IMR-90 (cell line): ENCODE data around the gene PCBD1. TPM values are rescaled to one million over a fixed set of nuclear protein-coding genes. Genes with fewer than 3 reads are reported as not detected.

Experiments used
- ATAC-seq: fragments of 200-7000 bp; cut with Tn5 transposase; 2 replicates; pipeline ENCODE4 v1.9.1; 2020; ENCODE audit warnings: low read depth, mild to moderate bottlenecking, moderate library complexity
- BruUV-seq: library from RNA; stranded (reverse); fragments of 400-500 nt; replicated peaks from 2 replicates; lab custom pipeline; 2021; lab: Mats Ljungman, UMichigan
- CTCF ChIA-PET: fragments of 300-600 bp; formaldehyde crosslinking; extraction: SDS; loops from one replicate; lab custom pipeline; 2021; ENCODE audit warnings: antibody characterized with exemption; lab: Yijun Ruan, JAX
- POLR2A ChIA-PET: fragments of 300-600 bp; sonication (Branson Sonifier 250); formaldehyde crosslinking; loops from one replicate; lab custom pipeline; 2022; ENCODE audit warnings: antibody characterized with exemption; ENCODE audit not compliant: unreplicated experiment; lab: Charles Lee
- DNase-seq: peaks from one replicate; pipeline ENCODE4 v3.0.0; 2013
- H2AFZ ChIP-seq: replicated peaks from 2 replicates; pipeline ENCODE3; 2013; ENCODE audit warnings: low read length, mild to moderate bottlenecking; ENCODE audit not compliant: poor library complexity
- H2AK5ac ChIP-seq: 2 replicates; pipeline ENCODE4 v1.6.1; 2013; ENCODE audit warnings: low read depth, low read length, inconsistent platforms
- H2AK9ac ChIP-seq: replicated peaks from 2 replicates; pipeline ENCODE3; 2013; ENCODE audit warnings: mild to moderate bottlenecking, low read depth, low read length, moderate library complexity; ENCODE audit not compliant: poor library complexity
- H2BK120ac ChIP-seq: 2 replicates; pipeline ENCODE4 v1.6.1; 2013; ENCODE audit warnings: low read depth, low read length, inconsistent platforms
- H2BK15ac ChIP-seq: 3 replicates; pipeline ENCODE4 v1.6.1; 2013; ENCODE audit warnings: low read depth, low read length, inconsistent platforms
- H2BK20ac ChIP-seq: 2 replicates; pipeline ENCODE4 v1.6.1; 2013; ENCODE audit warnings: low read depth, mild to moderate bottlenecking, inconsistent platforms, low read length, moderate library complexity
- H2BK5ac ChIP-seq: 2 replicates; pipeline ENCODE4 v1.6.1; 2013; ENCODE audit warnings: mild to moderate bottlenecking, low read depth, low read length, inconsistent platforms; ENCODE audit not compliant: poor library complexity, severe bottlenecking
- H3K14ac ChIP-seq: replicated peaks from 2 replicates; pipeline ENCODE4 v1.6.1; 2013; ENCODE audit warnings: low read depth, low read length, inconsistent platforms
- H3K18ac ChIP-seq: 2 replicates; pipeline ENCODE4 v1.6.1; 2013; ENCODE audit warnings: low read depth, low read length, control low read depth
- H3K23ac ChIP-seq: 2 replicates; pipeline ENCODE4 v1.6.1; 2013; ENCODE audit warnings: low read depth, low read length, inconsistent platforms
- H3K27ac ChIP-seq: 2 replicates; pipeline ENCODE4 v1.5.1; 2013; ENCODE audit warnings: mild to moderate bottlenecking, control low read depth, low read length; ENCODE audit not compliant: insufficient read depth
- H3K27me3 ChIP-seq: 2 replicates; pipeline ENCODE4 v1.6.1; 2013; ENCODE audit warnings: low read length; ENCODE audit not compliant: control insufficient read depth, insufficient read depth
- H3K36me3 ChIP-seq: 2 replicates; pipeline ENCODE4 v1.6.1; 2013; ENCODE audit warnings: low read length, mixed read lengths; ENCODE audit not compliant: control insufficient read depth, insufficient read depth
- H3K4ac ChIP-seq: 2 replicates; pipeline ENCODE4 v1.6.1; 2013; ENCODE audit warnings: low read depth, low read length, inconsistent platforms
- H3K4me1 ChIP-seq: 2 replicates; pipeline ENCODE4 v1.6.1; 2013; ENCODE audit warnings: low read length, mixed read lengths; ENCODE audit not compliant: control insufficient read depth, insufficient read depth
- H3K4me2 ChIP-seq: 2 replicates; pipeline ENCODE4 v1.6.1; 2013; ENCODE audit warnings: low read depth, mild to moderate bottlenecking, control low read depth, low read length, moderate library complexity
- H3K4me3 ChIP-seq: 2 replicates; pipeline ENCODE4 v1.5.1; 2013; ENCODE audit warnings: low read depth, mild to moderate bottlenecking, control low read depth, low read length, moderate library complexity; ENCODE audit not compliant: insufficient read depth
- H3K56ac ChIP-seq: 2 replicates; pipeline ENCODE4 v1.6.1; 2013; ENCODE audit warnings: low read length, inconsistent platforms; ENCODE audit not compliant: insufficient read depth; ENCODE audit errors: extremely low read depth
- H3K79me1 ChIP-seq, 2 experiments: 2 replicates each; pipeline ENCODE4 v1.6.1; 2013; ENCODE audit warnings: low read length in 2 of 2, inconsistent platforms in 1 of 2, low read depth in 1 of 2
- H3K9ac ChIP-seq: 2 replicates; pipeline ENCODE4 v1.6.1; 2013; ENCODE audit warnings: low read depth, low read length, control low read depth
- H3K9me1 ChIP-seq: 2 replicates; pipeline ENCODE4 v1.6.1; 2013; ENCODE audit warnings: low read length, inconsistent platforms; ENCODE audit not compliant: insufficient read depth
- H3K9me3 ChIP-seq: 2 replicates; pipeline ENCODE4 v1.6.1; 2013; ENCODE audit warnings: low read length; ENCODE audit not compliant: control insufficient read depth, insufficient read depth
- H4K20me1 ChIP-seq: 2 replicates; pipeline ENCODE4 v1.6.1; 2013; ENCODE audit warnings: low read length, inconsistent platforms; ENCODE audit not compliant: insufficient read depth
- H4K5ac ChIP-seq: 2 replicates; pipeline ENCODE4 v1.6.1; 2013; ENCODE audit warnings: mild to moderate bottlenecking, low read depth, low read length, control low read depth
- H4K8ac ChIP-seq, 2 experiments: 2 replicates each; pipeline ENCODE4 v1.6.1; 2013; ENCODE audit warnings: low read depth in 2 of 2, low read length in 2 of 2, control low read depth in 1 of 2, inconsistent platforms in 1 of 2
- H4K91ac ChIP-seq: 2 replicates; pipeline ENCODE4 v1.6.1; 2013; ENCODE audit warnings: low read depth, low read length, inconsistent platforms; ENCODE audit not compliant: insufficient read depth
- CEBPB ChIP-seq: IDR thresholded peaks from 2 replicates; pipeline ENCODE4 v1.6.1; 2012; ENCODE audit warnings: low read depth, low read length, improper control_type of control experiment
- CHD1 ChIP-seq: IDR thresholded peaks from 2 replicates; pipeline ENCODE4 v1.6.1; 2012; ENCODE audit warnings: low read depth, low read length, improper control_type of control experiment
- MAZ ChIP-seq: IDR thresholded peaks from 2 replicates; pipeline ENCODE4 v1.6.1; 2012; ENCODE audit warnings: low read depth, mild to moderate bottlenecking, low read length, improper control_type of control experiment, moderate library complexity, borderline replicate concordance
- MXI1 ChIP-seq: IDR thresholded peaks from 2 replicates; pipeline ENCODE4 v1.6.1; 2012; ENCODE audit warnings: low read depth, mild to moderate bottlenecking, low read length, moderate library complexity, borderline replicate concordance
- NFE2L2 ChIP-seq: fragments of 150-350 bp; IDR thresholded peaks from 2 replicates; pipeline ENCODE4 v1.6.1; 2016; ENCODE audit warnings: low read depth, mild to moderate bottlenecking, low read length
- POLR2A ChIP-seq: IDR thresholded peaks from 2 replicates; pipeline ENCODE4 v1.6.1; 2012; ENCODE audit warnings: mild to moderate bottlenecking, low read depth, low read length
- RAD21 ChIP-seq: IDR thresholded peaks from 2 replicates; pipeline ENCODE4 v1.6.1; 2012; ENCODE audit warnings: low read length, improper control_type of control experiment
- RCOR1 ChIP-seq: IDR thresholded peaks from 2 replicates; pipeline ENCODE4 v1.6.1; 2012; ENCODE audit warnings: mild to moderate bottlenecking, low read length, improper control_type of control experiment; ENCODE audit not compliant: insufficient replicate concordance
- RFX5 ChIP-seq: IDR thresholded peaks from 2 replicates; pipeline ENCODE4 v1.8.0; 2012; ENCODE audit warnings: low read depth, mild to moderate bottlenecking, low read length, moderate library complexity
- WGBS, 2 experiments: methylation state at CpG; one replicate each; pipeline versions ENCODE4 v1.1.5 to v1.1.7; 2013; ENCODE audit warnings: missing lambda C conversion rate in 2 of 2; ENCODE audit not compliant: insufficient read length in 1 of 2; ENCODE audit errors: extremely low coverage in 2 of 2; 5-methylcytosine and 5-hydroxymethylcytosine counted together
- dilution Hi-C: fragments of 300-500 bp; cut with HindIII; formaldehyde crosslinking; loops from one replicate; pipeline ENCODE4 v1.14.3; 2018; ENCODE audit warnings: low sequenced_read_pairs; ENCODE audit not compliant: unreplicated experiment
- in situ Hi-C: fragments of 300-500 bp; cut with MboI; formaldehyde crosslinking; loops from 3 replicates; pipeline ENCODE4 v1.14.3; 2019; ENCODE audit warnings: low sequenced_read_pairs, inconsistent platforms, mixed read lengths
- intact Hi-C: fragments of 100-400 bp; cut with micrococcal nuclease; formaldehyde crosslinking; loops from 2 replicates; pipeline ENCODE4 v1.10.0; 2022
- polyA plus RNA-seq, 3 experiments: library from polyadenylated mRNA; depleted of rRNA; stranded (reverse); fragments of >200 nt; gene quantifications; 2 replicates each; pipeline ENCODE4 v1.2.3, GENCODE V29; 2012; ENCODE audit warnings: low replicate concordance in 1 of 3
- total RNA-seq: library from RNA; depleted of rRNA; stranded (reverse); fragments of >200 nt; gene quantifications from 2 replicates; pipeline ENCODE4 v1.2.3, GENCODE V29; 2012
- TF ChIP-seq, protein P1 (sequence below): fragments of 150-350 bp; IDR thresholded peaks from 2 replicates; pipeline ENCODE4 v1.6.1; 2016; ENCODE audit warnings: low read depth, mild to moderate bottlenecking, low read length, moderate library complexity, borderline replicate concordance
- TF ChIP-seq, protein P2 (sequence below): conservative IDR thresholded peaks from 2 replicates; pipeline ENCODE4 v1.5.1; 2012; ENCODE audit warnings: mild to moderate bottlenecking, low read depth, low read length, improper control_type of control experiment

The PCBD1 gene
- total and polyA plus RNA-seq, 2 of the 4 experiments (the other 2 are of a cell fraction): 15.8 to 31.6 TPM

DNA sequence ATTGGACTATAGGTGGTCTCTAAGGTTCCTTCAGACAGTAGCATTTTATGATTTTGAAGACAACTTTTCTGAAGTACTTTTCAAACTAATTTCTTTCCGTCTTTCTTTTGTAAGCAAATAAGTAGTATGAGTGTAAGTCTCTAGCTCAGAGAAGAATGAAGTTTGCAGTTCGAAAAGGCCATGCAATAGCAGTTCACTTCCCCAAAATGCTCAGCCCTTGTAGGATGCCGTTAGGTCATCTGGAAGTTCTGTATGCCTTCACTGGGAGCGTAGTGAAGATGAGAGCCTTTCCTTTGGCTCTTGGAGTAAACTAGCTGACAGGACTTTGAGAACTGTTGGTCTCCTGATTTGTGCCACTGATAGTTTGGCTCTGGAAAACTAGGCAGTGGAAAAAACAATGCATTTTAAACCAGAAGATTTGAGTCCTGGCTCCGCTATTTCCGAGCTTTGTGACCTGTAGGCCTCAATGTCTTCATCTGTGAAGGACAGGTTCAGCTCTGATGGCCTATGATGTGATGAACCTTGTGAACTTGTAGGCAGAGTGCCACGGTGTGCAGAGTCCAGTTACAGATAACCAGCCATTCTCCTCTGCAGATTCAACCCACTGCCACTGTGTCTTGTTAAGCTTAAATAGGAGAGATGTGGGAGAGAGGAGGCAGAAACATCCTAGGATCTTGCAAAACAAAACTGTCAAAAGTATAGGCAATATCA is 53.8 kb downstream of the PCBD1 start:
- H2BK120ac ChIP-seq: peak overlapping the region; percentile 55
- peak overlapping the region; percentile 57; the same call in 1 of the 2 replicates for H2BK20ac ChIP-seq
- peaks cover 3% of the 10 kb centered on the region; the same call in 1 of the 2 replicates for H4K20me1 ChIP-seq
- peak overlapping the region; percentile 42; the same call in 1 of the 2 replicates for H4K5ac ChIP-seq
- H2AK9ac ChIP-seq: no peak overlapping the region
- peak overlapping the region; percentile 38 for H3K14ac ChIP-seq
- H4K91ac ChIP-seq: no peak overlapping the region
- no peak overlapping the region for H3K9ac ChIP-seq
- peaks cover 9% of the 10 kb centered on the region; the same call in 1 of the 2 replicates for H3K9me1 ChIP-seq
- H3K79me1 ChIP-seq: peaks cover 41 to 61% of the 10 kb centered on the region in 2 experiments
- dilution Hi-C loops (no loop called here), in situ Hi-C loops (no loop called here), intact Hi-C loops (no loop called here)
- H2AFZ ChIP-seq: no peak overlapping the region
- H4K8ac ChIP-seq: peak overlapping the region in 1 of 2 experiments; percentile 31; a peak in 2 of 4 replicates
- TF ChIP-seq CHD1: no peak
- TF ChIP-seq RFX5: no peak
- TF ChIP-seq POLR2A: no peak
- TF ChIP-seq CEBPB: no peak
- no peak for TF ChIP-seq MXI1
- TF ChIP-seq MAZ: no peak
- no peak for TF ChIP-seq RCOR1
- TF ChIP-seq RAD21: no peak
- TF ChIP-seq, protein P1, sequence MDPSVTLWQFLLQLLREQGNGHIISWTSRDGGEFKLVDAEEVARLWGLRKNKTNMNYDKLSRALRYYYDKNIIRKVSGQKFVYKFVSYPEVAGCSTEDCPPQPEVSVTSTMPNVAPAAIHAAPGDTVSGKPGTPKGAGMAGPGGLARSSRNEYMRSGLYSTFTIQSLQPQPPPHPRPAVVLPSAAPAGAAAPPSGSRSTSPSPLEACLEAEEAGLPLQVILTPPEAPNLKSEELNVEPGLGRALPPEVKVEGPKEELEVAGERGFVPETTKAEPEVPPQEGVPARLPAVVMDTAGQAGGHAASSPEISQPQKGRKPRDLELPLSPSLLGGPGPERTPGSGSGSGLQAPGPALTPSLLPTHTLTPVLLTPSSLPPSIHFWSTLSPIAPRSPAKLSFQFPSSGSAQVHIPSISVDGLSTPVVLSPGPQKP: no peak
- TF ChIP-seq, protein P2, sequence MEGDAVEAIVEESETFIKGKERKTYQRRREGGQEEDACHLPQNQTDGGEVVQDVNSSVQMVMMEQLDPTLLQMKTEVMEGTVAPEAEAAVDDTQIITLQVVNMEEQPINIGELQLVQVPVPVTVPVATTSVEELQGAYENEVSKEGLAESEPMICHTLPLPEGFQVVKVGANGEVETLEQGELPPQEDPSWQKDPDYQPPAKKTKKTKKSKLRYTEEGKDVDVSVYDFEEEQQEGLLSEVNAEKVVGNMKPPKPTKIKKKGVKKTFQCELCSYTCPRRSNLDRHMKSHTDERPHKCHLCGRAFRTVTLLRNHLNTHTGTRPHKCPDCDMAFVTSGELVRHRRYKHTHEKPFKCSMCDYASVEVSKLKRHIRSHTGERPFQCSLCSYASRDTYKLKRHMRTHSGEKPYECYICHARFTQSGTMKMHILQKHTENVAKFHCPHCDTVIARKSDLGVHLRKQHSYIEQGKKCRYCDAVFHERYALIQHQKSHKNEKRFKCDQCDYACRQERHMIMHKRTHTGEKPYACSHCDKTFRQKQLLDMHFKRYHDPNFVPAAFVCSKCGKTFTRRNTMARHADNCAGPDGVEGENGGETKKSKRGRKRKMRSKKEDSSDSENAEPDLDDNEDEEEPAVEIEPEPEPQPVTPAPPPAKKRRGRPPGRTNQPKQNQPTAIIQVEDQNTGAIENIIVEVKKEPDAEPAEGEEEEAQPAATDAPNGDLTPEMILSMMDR: no peak
- no peak for TF ChIP-seq NFE2L2
- peaks cover 3% of the 10 kb centered on the region for H3K9me3 ChIP-seq
- CTCF ChIA-PET: interaction anchor here (1.0 kb wide), 1 partner anchor 12 kb away, joined by 3 read pairs; no protein-coding TSS in a partner anchor
- no TSS peak for BruUV-seq
- no peak for DNase-seq
- no peak for ATAC-seq
- H2AK5ac ChIP-seq: peak overlapping the region; percentile 36; the same call in 1 of the 2 replicates
- POLR2A ChIA-PET: no interaction called here
- peaks cover 25% of the 10 kb centered on the region for H3K4me1 ChIP-seq
- peaks cover 2% of the 10 kb centered on the region; the same call in 1 of the 2 replicates for H3K36me3 ChIP-seq
- H3K56ac ChIP-seq: no peak overlapping the region
- peak overlapping the region; percentile 57; the same call in 1 of the 2 replicates for H3K18ac ChIP-seq
- no peak overlapping the region; the same call in 1 of the 2 replicates for H3K4me2 ChIP-seq
- H3K27ac ChIP-seq: no peak overlapping the region
- H3K27me3 ChIP-seq: no peaks in the 10 kb centered on the region
- H2BK15ac ChIP-seq: peak overlapping the region; percentile 44; the same call in 1 of the 3 replicates
- peak overlapping the region; percentile 50; the same call in 1 of the 2 replicates for H3K23ac ChIP-seq
- H2BK5ac ChIP-seq: no peak overlapping the region
- H3K4me3 ChIP-seq: no peak overlapping the region
- peak overlapping the region; percentile 74 for H3K4ac ChIP-seq
- WGBS, 2 experiments: 80% methylated on average over 1 of the region's 7 CpGs; no CpG with 5 or more reads in 1 of the 2 experiments
